Loucy (cell line): Measurements from ENCODE around the gene TUBA4B.

Source experiments
- EZH2phosphoT487 ChIP-seq: fragments of 200-600 bp; IDR thresholded peaks from 2 replicates; pipeline ENCODE4 v1.6.1; 2018; ENCODE audit warnings: antibody characterized with exemption, mild to moderate bottlenecking, moderate library complexity, borderline replicate concordance
- TF ChIP-seq, protein P1 (sequence below): fragments of 200-600 bp; sonication (generic); conservative IDR thresholded peaks from 2 replicates; pipeline ENCODE4 v1.5.1; 2014; ENCODE audit warnings: mild to moderate bottlenecking, antibody characterized with exemption, low read length

DNA sequence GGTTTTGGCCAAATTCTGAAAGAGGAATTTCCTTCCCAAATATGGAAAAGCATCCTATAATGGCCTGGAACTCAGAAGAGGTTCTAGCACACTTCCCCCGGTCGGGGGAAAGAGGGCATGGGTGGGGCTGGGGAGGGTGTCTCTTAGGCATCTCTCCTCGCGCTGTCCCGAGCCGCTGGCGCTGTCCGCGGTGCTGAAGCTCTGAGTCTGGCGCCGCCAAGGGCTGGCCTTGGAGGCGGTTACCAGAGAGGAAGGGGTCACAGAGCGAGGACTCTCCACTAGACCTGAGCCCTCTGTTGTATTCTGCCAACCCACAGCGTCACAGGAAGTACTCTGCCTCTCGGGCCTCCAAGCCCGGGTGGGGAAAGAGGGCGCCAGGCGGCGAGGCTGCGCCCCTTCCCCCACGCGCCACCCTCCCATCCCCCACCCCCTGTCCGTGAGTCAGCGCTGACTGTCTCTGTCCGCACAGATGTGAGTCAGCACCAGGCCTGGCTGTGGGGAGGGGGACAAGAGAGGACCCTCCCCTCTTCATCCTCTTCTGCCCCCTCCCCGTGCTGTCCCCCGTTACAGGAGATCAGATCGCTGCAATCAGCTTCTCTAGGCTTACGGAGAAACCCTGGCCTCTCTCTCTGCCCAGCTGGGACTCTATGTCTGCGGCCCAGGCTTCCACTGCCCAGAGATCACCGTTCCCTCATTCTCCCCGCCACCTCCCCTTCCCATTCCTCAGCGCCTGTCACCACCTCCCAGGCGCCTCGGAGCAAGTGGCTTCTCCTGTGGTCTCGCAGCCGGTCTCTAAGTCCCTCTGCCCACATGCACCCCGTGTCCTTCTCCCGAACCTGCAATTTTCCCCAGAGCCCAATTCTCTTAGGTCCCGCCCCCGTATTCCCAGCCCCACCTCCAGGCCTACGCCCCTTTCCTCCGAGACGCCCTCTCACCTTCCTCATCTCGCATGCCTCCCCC, 55.4 kb downstream of the TUBA4B start:
- TF ChIP-seq EZH2phosphoT487, result no peak
- TF ChIP-seq, protein P1, sequence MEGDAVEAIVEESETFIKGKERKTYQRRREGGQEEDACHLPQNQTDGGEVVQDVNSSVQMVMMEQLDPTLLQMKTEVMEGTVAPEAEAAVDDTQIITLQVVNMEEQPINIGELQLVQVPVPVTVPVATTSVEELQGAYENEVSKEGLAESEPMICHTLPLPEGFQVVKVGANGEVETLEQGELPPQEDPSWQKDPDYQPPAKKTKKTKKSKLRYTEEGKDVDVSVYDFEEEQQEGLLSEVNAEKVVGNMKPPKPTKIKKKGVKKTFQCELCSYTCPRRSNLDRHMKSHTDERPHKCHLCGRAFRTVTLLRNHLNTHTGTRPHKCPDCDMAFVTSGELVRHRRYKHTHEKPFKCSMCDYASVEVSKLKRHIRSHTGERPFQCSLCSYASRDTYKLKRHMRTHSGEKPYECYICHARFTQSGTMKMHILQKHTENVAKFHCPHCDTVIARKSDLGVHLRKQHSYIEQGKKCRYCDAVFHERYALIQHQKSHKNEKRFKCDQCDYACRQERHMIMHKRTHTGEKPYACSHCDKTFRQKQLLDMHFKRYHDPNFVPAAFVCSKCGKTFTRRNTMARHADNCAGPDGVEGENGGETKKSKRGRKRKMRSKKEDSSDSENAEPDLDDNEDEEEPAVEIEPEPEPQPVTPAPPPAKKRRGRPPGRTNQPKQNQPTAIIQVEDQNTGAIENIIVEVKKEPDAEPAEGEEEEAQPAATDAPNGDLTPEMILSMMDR, result no peak
